ENCODE results near the gene HSF5.

- TF ChIP-seq CTCF (IDR thresholded peaks at IDR 0.05) (no peak), POLR2A (IDR thresholded peaks at IDR 0.05) (no peak)
Measured at GRCh38 chr17:58475985-58476384, 12.2 kb downstream of the HSF5 start.
